ENCODE data around the gene TMPRSS9.

GRCh38 chr19:2330255-2330631, 29.8 kb upstream of the TMPRSS9 start:
- no peak for TF ChIP-seq POLR2A (IDR thresholded peaks at IDR 0.05)
- TF ChIP-seq CTCF (IDR thresholded peaks at IDR 0.05): no peak

All from adrenal gland (tissue), 5 donors.